Left cardiac atrium (tissue), 4 donors: ENCODE results near the gene ZBTB20. TPM values are rescaled to one million over a fixed set of nuclear protein-coding genes. Genes with fewer than 3 reads are reported as not detected.

Experiments used
- ATAC-seq, 2 donors: fragments of 200-7000 bp; cut with Tn5 transposase; one replicate each; pipeline ENCODE4 v1.9.1; 2020; ENCODE audit warnings: mild to moderate bottlenecking in 2 of 2, moderate library complexity in 2 of 2
- DNase-seq: peaks from one replicate; pipeline ENCODE4 v3.0.0-alpha.2; 2020
- intact Hi-C, 2 donors: fragments of 100-400 bp; cut with DNase I; formaldehyde crosslinking; loops; one replicate each; pipeline versions ENCODE4 v1.14.1 to v1.15.1; 2022 to 2023
- total RNA-seq, 2 donors: library from RNA; stranded (reverse); fragmentation: NEBNext Ultra II Directional; extraction: Animal tissue kit (Norgen Biotek cat#: 25700); gene quantifications; one replicate each; pipeline ENCODE4 v1.2.1, GENCODE V29; 2021
- donor health status: DM: no; HTN: yes; CAD: no.
- donor health status: DM: no; HTN: yes; CAD: no; lungs with severe emphysema.
- donor health status: DM: yes; HTN: yes; CAD: no.
- donor health status: Dilated cardiomyopathy.

ZBTB20 gene
- total RNA-seq, 2 donors from 2014 or later: 59.5 to 68.8 TPM

DNA sequence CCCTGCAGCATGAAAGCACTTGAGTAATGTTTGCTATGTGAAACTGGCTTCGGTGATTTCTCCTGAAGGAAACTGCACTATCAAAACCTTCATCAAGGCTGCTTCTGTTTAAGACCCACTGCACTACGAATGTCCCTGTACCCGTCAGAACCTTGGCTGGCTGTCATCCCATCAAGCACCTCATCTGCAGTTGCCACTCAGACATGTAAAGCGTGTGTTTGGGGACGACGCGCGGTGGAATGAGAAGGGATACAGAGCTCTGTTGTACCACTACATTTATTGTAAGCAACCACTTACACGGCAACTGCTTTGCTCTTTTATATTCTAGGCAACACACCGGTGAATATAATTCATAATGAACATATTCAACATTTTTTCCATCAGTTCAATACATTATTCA, 705.7 kb downstream of the ZBTB20 start:
- no peak for ATAC-seq
- intact Hi-C loops: no loop called here

DNA sequence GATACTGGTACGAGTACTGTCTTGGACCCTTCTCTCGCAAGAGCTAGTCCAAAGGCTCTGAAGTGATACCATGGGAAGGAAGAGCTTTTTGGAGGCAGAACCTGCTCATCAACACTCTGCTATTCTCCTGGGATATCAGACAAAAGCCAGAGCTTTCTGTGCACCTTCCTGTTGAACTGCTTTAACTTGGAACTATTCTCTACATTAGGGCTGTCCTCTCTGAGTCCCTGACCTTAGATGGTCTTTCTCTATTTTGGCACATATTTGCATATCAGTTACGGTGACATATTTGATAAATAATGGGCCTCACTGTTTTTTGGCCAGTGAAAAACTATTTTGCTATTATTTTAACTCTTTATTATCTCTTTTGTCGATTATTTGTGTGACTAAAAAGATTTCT, 706.4 kb downstream of the ZBTB20 start:
- intact Hi-C loops: no loop called here
- no peak for DNase-seq
- ATAC-seq: no peak

More for the DNA sequence above, 705.7 kb downstream of the ZBTB20 start:
- no peak for DNase-seq

DNA sequence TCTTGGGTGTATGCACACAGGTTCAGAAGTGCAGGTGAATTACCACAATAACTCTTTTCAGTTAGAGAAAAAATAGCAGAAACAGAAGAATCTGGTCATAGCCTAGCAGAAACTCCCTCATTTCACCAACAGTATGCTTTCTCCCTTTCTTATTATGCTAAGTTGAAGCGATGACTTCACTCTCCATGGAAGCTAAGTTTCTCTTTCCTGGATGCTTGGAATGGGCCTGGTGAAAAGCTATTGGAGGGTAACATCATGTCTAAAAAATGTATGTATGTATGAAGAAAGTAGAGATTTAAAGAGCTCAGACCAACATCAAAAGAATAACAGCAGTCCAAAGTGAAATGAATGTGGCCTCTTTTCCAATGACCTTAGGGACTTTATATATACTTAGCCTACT, 707.8 kb downstream of the ZBTB20 start:
- intact Hi-C loops: no loop called here
- no peak for ATAC-seq
- no peak for DNase-seq

DNA sequence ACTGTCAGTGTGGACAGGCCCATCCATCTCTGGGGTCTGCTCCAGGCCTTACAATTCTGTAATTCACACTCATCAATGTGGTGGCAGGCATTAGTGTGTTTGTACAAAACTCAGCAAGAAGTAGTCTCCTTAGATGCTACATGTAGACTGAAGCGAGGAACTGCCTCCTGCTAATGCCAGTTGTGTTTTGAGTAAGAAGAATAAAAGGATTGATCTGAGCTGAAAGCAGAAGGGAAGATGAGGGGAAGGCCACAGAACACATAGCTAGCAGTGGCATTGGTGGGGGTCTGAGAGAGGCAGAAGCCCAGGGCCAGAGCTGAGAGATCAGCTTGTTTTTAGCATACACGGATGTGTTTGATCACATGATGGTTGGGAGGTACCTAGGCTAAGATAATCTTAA, 709.2 kb downstream of the ZBTB20 start:
- intact Hi-C loops: no loop called here
- no peak for DNase-seq
- no peak for ATAC-seq

DNA sequence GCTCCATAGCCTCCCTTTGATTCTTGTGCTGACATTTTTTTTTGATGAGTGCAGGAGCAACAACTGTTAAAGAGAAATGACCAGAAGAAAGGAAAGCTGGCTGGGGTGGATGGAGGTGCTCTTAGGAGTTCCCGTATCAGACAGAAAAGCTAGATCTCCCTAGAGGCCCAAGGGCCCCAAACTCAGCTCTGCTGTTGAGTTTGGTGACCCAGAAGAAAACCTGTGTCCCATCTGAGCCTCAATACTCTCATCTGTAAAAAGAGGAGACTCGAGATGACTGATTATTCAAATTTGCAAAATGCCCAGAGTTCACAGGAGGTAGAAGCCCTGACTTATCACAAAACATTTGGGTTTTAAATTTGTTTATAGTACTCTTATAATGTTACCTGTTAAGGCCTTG, 710.9 kb downstream of the ZBTB20 start:
- intact Hi-C loops: no loop called here
- DNase-seq: no peak
- no peak for ATAC-seq

DNA sequence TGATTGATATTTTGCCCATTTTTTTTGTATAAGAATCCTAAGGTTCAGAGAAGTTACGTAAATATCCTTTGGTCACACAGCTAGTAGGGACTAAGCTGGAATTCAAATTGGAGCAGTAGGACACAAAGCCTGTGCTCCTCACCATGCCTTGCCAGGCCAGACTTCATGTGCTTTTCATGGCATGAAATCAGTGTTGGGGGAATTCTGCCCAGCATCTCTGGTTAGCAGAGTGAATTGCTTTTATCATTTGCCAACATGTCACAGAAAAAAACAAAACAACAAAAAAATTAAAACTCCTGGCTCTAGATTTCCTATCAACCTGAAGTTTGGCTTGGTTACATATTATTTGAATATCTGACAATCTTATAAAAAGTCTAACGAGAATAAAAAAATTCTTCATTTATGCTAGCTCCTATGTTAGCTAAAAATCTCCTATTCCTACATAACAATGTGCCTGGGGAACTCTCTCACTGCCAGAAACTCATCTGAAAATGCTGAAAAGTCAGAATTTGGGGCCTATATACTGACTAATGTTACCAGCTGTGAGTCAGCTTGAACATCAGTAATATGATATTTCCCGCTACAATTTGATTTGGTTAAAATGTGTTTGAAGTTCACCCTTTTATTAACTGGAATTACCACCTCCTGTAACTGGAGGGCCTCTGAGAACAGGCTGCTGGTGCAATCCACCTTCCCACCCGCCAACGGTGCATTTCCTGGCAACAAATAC, 711.5 kb downstream of the ZBTB20 start:
- ATAC-seq (no peak), DNase-seq (no peak)
- intact Hi-C loops: no loop called here

DNA sequence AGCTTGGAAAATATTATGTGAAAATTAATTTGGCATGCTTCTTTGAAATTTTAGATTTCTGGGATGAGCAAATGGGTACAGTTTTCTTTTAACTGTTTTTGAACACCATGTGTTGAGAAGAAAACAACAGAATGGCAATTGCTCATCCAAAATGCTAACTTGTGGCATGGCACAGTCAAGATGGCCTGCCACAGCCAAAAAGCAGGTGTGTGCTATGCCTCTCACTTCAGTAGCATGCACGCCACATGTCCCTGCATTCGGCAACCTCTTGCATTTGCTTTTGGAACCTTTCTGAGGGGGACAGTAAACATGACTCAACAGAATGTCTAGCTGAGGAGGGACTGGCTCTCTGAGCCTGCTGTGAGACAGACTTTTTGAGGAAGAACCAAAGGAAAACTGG, 714.8 kb downstream of the ZBTB20 start:
- DNase-seq (no peak), ATAC-seq (no peak)
- intact Hi-C loops: no loop called here

DNA sequence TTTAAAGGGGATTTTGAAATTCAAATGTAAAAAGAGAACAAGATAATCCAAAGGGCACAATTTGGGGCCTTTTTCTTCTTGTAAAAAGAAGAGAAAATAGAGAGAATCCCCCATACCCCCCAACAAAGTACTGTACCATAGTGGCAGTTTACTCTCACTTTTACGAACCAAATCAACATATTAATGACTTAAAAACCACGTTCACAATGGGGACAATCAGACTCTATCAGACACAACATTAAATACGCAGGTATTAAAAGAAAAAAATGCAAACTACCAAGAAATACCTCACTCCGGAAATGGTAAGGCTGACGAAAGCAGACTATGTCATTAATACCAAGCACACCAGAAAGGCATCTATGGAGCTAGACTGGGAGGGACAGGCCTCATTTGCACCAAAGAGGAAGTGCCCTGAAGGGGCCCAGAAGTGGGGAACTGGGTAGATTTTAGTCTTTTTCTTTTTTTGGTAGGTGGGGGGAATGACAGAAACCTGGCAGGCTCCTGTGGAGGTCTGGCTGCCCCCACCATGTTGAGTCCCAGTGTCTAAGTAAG, 719.0 kb downstream of the ZBTB20 start:
- ATAC-seq (no peak), DNase-seq (no peak)
- intact Hi-C loops: no loop called here

DNA sequence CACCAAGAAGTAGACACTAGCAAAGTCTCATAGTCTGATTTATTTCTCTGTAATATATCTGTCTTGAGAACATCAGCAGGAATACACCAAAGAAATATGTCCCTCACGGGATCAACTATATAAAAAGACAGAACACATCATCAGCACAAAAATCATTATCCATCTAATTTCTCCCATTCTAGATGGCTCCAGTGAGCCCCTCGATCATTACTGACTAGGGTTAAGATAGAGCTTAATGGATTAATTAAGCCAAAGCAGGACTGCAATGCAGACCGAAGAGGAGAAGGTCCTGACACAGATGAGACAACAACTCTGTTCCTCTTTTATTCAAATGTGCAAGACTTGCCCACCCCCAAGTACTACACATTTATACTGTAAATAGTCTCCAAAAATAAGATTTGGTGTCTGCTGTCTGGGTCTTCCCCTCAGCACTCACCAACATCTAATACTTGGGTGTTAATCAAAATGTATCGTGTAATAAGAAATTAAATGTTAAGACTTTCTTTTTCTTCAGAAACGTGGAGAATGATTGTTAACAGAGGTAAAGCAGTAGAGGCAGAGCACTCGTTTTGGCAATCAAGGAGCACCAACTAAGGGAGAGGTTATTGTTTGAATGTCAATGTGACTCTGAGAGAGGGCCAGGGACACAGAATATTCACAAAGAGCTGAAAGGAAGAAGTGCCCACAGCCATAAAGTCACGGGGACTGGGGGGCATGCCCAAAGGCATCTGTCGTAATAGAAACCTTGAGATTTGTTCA, 719.6 kb downstream of the ZBTB20 start:
- ATAC-seq (no peak), DNase-seq (no peak)
- intact Hi-C loops: no loop called here

DNA sequence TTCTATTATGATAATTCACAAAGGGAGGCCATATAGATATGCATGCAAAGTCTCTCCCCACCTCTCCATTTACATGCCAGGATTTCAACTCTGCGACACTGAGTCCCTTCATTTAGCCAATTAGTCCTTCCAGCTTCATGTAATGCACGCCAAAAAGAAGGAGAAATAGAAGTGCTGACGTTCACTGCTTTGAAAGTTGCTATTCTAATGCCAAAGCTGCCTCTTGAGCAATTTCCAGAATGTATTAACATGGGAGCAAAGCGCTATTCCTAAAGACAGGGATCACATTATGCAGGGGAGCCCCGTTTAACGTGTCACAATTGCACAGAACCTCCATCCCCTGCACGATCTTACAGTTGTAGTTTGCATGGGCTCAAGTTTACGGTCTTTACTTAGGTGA, 722.8 kb downstream of the ZBTB20 start:
- peak in 1 of 2 donors; percentile 23 for ATAC-seq
- intact Hi-C loops: no loop called here
- no peak for DNase-seq

DNA sequence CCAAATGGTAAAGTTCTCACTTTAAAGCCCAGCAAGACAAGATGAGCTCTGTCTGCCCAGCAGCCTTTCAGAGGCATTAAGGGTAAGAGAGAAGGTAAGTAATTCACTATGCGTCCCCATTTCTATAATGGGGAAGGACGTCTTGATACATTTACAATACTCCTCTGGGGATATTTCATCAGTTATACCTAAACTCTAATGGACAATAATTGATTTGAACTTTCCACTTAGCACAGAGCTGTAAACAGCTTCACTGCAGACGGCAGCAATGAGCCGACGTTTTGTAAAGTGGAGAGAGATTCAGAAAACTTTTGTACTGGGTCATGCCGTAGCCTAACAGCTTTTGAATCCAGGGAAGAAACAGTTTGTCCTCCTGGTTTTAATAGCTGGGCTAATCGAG, 725.9 kb downstream of the ZBTB20 start:
- intact Hi-C loops: no loop called here
- no peak for DNase-seq
- ATAC-seq: no peak

DNA sequence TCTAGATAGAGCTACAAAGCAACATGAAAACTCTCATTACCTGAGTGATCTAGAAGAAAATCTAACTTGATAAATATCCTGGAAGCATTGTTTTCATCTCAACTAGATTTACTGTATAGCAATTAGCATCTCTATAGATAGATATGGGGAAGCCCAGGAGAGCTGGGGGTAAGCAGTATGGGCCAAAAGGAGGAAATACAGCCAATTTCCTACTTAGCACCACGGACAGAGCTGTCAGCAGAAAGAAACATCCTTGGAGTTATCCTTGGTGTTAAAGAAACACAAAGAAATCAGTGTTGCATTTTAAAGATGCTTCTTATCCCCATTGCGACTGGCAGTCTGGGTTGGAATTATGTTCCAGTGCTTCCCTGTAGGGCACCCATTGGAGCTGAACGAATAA, 727.0 kb downstream of the ZBTB20 start:
- DNase-seq (no peak), ATAC-seq (no peak)
- intact Hi-C loops: no loop called here

DNA sequence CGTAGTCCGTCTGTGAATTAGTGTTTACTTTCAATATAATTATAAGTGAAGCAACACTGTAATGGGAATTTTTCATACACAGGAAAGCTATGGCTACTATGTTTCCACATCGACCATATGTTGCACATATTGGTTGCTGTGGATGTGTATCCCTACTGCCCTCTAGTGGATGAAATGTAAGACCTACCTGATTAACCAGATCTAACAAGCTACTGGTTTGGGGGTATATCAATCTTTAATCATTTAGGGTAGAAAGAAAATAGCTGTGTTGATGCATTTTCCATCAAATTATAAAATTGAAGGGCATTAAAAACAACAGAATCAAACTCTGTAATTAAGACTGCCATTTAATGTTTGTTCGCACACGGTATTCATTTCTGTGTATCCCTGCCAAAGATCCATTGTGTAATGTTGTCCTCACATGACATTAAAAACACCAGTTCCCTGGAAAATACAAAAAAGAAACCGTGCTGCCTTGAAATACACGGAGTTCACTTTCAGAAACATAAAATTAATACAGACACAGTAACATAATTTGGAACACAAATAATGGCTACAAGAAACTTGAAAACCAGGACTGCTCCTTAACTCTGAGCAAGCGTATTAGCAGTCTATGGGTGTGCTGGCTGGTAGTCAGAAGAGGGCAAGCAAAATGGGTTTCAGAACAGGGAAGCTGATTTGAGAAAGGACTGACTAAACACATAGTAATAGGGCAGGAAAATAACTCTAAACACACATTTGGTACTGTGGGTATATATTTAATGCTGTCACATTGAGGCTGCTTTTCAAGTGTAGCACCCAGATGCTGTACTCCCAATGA, 728.2 kb downstream of the ZBTB20 start:
- ATAC-seq (peak; percentile 82 to 85), DNase-seq (no peak)
- intact Hi-C loops: loop anchor here in 1 of 2 donors (5.0 kb wide), 1 partner anchor 33 kb away; no protein-coding TSS in a partner anchor

DNA sequence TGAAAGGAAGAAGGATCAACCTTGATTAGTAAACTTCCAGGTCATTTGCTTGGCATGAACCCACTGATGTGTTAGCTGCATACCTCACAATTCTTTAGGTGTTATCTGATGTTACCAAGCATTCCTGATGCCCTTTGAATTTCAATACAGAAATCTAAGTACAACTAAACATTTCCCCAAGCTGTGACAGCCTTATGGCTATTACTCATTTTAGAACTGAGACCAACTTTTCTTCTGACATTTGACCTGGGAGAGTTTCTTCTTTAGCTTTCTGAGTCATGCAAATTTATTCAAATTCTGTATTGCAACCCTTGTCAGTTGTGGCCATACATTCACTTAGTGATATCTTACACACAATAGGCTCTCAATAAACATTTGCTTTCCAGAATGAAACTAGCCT, 729.0 kb downstream of the ZBTB20 start:
- ATAC-seq: no peak
- intact Hi-C loops: loop anchor here in 1 of 2 donors (5.0 kb wide), 1 partner anchor 34 kb away; no protein-coding TSS in a partner anchor

DNA sequence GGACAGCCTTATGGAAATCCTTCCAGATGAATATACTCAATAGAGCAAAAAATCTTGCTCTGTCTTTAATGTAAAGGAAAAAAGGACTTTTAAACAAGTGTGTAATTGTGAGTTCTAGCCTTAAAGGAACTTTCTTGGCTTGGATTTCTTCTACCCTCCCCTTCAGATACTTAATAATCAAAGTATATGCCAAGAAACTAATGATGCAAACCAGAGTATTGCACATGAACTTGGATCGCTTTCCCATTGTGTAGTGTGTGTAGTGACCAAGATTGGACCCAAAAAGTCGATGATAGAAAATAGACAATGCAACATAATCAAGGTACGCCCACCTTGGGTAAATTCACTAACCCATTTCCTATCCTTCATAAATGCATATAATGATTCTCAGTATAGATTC, 729.4 kb downstream of the ZBTB20 start:
- ATAC-seq (peak in 1 of 2 donors; percentile 58), DNase-seq (no peak)
- intact Hi-C loops: loop anchor here in 1 of 2 donors (5.0 kb wide), 1 partner anchor 35 kb away; no protein-coding TSS in a partner anchor

More for the DNA sequence above, 729.0 kb downstream of the ZBTB20 start:
- no peak for DNase-seq

DNA sequence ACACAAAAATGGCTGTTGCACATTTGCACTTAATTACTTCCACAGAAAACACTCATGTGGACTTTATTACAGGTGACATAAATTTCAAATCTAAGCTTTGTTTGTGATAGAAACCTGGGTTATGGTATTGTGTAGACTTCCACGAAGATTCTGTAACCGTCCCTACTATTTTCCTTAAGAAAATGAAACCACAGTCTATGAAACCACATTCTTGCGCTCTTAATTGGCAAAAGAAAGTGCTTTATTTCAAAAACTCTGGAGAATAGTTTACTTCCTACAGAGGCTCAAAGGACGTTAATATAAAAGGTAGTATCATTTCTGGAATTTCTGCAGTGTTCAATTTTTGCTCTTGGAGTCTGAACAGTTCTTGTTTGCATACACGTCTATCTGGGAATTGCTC, 729.8 kb downstream of the ZBTB20 start:
- intact Hi-C loops: loop anchor here in 1 of 2 donors (5.0 kb wide), 1 partner anchor 35 kb away; no protein-coding TSS in a partner anchor
- DNase-seq (no peak), ATAC-seq (no peak)

DNA sequence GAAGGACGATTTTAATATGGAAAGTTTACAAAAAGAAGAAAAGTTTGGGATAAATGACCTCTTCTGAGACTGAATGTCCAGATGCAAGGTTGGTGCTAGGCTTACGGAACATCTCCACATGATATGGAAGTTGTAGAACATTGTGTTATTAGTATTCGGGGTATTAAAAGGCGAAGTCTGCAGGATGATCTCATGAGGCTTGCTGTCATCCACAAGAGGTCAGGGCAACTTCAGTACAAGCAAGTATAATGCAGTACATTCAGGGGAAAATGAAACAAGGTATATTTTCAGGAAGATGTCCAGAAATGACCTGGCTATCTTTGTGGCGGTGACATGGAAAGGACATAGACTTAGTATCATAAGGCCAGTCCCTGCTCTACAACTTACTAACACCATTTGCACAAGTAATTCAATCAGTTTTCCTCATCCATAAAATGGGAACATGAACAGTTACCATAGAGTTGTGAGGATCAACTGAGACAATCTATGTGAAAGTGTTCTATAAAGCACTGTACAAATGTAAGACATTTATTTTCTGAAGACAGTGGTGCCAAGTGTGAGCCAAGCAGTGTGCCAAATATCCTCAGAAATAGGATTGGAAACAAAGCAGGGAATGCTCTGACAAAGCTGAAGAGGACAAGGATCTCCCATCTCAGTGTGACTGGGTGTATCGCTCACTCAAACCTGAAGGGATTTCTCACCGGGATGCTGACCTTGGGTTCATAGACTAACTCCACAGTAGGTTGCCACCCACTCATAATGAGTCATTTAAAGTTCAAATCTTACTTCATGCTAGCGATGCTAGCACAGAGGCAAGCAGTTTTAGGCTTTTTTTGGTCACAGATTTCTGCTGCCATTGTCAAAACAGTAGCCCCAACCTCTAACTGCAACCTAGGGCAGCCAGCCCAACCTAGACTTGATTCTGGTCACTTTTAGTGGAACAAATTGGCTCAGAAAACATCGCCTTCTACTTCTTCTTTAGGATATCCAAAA, 735.0 kb downstream of the ZBTB20 start:
- DNase-seq: no peak
- peak; percentile 35 to 88 for ATAC-seq
- intact Hi-C loops: no loop called here

DNA sequence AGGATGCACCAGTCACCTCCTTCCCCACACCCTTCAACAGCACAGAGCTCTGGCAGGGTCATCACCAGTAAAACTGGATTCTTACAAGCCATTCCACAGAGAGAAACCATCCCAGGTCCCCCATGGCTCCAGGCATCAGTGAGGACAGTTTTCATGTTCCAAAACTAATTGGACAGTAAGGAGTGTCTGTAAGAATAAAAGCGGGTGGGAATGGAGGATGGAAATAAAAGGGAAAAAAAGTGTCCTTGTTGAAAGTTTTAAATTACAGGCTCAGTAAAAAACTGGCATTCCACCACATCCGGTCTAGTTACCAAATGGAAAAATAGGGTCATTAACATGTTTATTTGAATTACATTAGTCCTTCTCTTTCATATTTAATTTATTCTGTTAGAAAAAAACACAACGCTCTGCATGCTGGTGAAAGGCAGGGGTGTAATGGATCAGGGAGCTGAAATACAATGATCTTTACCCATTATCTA, 735.9 kb downstream of the ZBTB20 start:
- ATAC-seq (peak; percentile 14 to 17), DNase-seq (no peak)
- intact Hi-C loops: no loop called here
